Measurements from ENCODE around the gene SETX.

Gene SETX

DNA sequence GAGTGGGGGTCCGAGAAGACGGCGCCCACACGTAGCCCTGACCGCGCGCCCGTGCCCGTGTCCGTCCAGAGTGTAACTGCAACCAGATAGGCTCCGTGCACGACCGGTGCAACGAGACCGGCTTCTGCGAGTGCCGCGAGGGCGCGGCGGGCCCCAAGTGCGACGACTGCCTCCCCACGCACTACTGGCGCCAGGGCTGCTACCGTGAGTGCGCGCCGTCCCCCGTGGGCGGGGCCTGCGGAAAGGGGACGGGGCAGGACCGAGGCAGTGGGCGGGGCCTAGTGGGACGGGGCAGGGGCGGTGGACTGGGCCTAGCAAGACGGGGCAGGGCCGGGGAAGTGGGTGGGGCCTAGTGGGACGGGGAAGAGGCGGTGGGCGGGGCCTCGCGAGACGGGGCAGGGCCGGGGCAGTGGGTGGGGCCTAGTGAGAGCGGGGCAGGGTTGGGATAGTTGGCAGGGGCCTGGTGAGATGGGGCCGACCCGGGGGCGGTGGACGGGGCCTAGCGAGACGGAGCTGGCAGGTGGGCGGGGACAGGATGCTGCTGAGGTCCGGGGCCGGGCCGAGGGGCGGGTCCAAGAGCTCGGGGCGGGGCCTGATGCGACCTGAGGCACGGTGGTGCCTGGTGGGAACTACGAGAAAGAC, 113.8 kb downstream of the SETX start:
- peak; percentile 97 for DNase-seq (ENCODE audit: low spot score)

DNA sequence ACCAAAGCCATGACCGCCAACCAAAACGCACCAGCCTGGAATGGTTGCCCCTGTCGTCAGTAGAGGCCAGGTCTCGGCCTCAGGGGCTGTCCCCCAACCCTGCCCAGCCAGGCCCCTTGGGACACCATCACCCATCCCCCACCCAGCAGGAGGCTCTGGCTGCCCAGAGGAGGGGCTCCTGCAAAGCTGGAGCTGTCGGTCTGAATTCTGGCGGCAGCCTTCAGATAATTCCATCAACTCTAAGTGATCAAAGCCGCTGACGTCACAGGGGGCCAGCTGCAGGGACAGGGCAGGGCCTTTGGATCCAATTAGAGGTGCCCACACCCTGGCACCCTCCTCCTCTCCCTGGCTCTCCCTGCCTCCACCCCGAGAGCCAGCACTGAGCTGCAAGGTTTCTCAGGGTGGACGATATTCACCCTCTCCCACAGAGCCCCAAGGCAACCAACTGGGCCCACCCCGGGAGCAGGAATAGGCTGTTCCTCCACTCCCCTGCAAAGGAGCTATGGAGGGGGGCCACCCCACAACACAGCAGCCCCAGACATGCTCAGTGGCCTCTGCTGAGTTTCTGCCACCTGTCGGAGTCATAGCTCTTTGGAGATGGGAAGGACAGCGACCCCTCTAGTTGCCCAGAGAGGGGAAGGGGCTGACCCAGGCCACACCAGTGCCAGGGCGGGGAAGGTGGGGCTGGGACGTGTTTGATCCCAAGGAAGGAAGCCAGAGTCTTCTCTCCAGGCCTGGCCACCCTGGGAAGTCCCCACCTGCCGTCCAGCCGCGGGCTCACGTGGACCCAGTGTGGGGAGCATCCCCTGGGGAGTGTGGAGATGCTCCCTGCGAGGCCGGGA, 114.6 kb downstream of the SETX start:
- no peak for DNase-seq (ENCODE audit: low spot score)

DNA sequence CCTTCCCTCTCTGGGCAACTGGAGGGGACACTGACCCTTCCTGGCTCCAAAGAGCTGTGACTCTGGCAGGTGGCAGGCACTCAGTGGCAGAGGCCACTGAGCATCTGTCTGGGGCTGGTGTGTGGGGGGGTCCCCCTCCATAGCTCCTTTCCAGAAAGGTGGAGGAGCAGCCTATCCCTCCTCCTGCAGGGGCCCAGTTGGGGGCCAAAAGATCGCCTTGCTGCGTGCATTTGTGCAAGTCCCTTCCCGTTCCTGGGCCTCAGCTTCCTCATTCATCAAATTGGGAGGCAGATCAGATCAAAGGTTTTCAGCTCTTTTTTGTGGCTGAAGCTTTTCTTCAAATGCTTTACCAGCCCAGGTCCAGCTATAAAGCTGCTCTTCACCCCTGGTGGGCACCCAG, 115.3 kb downstream of the SETX start:
- DNase-seq (ENCODE audit: low spot score): no peak

DNA sequence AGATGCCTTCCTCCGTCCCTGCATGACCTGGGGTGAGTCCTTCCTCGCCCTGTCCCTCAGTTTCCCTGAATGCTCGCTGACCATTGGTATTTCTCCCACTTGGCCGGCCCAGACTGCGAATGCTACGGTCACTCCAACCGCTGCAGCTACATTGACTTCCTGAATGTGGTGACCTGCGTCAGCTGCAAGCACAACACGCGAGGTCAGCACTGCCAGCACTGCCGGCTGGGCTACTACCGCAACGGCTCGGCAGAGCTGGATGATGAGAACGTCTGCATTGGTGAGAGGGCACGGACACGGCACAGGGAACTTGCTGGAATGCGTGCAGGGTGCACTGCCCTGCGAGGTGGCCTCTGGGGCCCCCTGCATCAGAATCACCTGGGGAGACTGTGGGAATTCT, 115.8 kb downstream of the SETX start:
- DNase-seq (ENCODE audit: low spot score): no peak

DNA sequence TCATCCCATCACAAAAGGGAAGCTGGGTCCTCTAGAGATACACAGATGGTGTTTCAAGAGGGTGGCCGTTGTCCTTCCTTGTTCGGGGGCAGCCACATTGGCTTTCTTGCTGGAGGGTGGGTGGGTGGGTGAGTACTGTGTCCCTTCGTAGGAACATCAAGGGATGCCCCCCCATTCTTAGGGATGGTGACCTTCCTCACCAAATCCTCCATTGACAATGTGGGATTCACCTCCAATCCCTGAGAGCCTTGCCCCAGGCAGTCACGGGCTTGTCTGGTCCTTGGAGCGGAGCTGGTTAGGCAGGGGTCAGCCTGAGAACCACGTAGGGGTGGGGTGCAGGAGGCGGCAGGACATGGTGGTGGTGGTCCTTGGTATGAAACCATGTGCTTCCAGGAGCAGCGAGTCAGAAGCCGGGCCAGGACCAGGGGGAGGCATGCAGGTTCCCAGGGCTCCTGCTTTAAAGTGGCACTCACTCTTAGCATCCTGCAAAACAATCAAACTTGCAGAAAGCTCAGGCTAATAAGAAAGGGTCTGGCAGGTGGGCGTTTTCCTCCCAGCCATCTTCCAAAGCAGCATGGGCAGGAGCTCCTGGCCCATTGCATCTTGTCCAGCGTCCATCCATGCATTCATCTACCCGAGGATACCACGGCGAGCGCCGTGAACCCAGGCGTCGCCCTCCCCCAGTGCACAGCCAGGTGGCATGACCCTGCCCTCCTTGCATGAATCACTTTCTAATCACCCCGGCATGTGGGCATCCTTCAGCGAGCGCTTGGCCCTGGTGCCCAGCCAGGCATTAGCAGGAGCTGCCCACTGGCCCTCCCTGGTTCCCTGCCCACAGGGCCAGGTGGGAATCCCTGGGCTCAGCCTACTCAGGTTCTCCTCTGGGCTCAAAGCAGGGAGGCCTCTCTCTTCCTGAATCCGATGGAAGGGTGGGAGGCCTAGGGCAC, 116.5 kb downstream of the SETX start:
- no peak for DNase-seq (ENCODE audit: low spot score)

DNA sequence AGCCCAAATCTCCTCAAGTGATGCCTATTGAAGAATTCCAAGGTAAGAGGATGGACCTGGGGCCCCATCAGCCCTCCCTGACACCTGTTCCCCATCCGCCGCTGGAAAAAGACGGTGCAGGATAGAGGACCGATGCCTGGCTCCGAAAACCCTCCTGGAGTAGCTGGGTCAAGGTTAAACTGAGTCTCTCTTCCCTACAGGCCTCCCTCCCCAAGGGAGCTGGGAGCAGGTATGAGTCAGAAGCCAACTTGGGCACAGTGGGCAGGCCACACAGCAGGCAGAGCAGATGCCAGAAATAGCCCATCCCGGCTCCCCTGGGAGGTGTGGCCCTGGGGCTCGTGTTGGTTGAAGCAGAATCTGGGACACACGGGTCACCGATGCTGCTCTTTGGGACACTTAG, 117.3 kb downstream of the SETX start:
- DNase-seq (ENCODE audit: low spot score): peak; percentile 24

DNA sequence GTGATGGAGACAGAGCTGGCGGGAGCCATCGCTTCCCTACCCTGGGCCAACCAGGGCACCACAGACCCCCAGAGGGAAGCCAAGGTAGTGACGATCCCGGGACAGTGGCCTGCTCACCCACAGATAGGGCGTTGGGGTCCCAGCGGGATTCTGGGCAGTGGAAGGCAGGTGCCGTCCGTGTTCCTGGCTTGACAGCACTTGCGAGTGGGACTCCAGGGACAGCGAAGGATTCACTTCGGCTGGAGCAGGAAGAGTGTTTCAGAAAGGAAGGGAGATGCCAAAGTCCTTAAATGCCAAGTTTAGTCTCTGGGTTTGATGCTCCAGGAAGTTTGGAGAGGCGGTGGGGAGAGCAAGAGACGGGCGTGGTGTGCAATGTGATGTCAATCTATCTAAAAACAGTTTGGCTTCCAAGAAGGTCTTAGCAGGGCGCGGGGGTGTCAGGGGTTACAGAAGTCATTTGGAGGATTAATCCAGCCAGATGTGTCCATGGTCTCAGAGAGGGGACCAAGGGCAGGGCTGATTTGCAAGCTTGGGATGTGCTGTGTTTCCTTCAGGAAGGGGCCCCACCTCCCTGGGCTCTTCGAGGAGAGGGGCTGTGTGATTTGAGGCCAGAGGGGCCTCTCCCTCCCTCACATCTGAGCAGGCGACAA, 118.0 kb downstream of the SETX start:
- DNase-seq (ENCODE audit: low spot score): no peak

DNA sequence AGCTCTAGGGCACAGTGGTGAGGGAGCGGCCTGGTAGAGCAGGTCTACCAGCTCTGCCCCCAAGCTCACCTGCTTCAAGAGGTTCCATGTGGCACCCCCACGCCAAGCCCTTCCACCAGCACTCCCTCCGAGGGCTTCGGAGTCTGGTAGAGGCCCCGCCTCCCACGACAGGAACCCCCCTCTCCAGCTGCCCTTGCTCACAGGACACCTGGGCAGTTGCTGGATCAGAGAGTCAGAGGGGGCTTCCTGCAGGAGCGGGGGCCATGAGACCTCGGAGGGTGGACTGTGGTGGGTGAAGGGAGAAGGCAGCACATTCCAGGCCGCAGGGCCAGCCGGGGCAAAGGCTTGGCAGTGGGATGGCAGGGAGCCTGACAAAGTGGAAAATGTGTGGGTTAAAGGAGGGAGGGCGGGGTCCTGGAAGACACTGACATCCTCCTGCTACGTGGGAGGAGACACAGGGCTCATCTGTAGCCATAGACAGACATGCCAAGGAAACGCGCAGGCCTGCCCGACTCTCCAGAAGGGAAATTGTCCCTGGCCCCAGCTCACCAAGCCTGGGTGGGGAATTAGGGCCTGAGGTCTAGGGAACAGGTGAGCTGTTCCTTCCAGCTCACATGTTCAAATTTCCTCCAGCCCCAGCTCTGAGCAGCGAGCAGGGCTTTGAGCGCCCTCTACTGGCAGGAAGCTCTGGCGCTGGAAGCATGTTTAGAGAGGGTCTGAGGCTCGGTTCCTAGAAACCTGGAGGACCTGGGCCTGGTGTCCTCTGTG, 118.7 kb downstream of the SETX start:
- peak; percentile 71 for DNase-seq (ENCODE audit: low spot score)

DNA sequence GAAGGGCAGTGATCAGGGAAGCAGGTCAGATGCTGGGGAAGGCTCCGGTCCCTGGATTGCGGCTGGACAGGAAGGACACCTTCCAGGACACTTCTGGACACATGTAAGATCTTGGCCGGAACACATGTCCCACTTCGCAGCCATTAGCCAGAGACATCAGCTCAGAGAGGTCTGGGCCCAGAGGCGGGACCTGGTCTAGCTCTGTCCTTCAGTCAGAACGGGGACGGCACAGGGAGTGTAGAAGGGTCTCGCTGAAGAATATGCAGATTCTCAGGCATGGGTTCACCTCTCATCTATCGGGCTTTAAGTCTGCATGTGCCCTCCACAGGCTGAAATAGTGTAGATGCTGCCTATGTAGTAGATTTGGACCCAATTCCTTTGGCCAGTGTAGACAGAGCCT, 119.7 kb downstream of the SETX start:
- DNase-seq (ENCODE audit: low spot score): no peak

DNA sequence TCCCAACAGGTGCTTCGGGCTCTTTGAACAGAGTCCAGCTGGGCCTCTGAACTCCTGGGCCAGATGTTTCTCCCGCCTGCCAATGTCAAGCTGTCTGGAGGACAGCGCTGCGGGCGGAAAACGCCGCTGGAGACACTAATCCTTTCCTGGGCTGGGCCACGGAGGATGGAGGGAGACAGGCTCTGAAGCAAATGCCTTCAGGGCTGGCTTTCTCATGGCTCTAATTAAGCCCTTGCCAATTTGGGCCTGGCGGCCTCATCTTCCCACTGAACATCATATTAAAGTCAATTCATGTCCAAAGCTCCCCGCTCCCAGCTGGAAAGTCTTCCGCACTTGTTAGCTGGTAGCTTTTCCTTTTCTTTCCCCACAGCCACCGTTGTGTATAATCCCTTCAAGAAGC, 120.3 kb downstream of the SETX start:
- no peak for DNase-seq (ENCODE audit: low spot score)

DNA sequence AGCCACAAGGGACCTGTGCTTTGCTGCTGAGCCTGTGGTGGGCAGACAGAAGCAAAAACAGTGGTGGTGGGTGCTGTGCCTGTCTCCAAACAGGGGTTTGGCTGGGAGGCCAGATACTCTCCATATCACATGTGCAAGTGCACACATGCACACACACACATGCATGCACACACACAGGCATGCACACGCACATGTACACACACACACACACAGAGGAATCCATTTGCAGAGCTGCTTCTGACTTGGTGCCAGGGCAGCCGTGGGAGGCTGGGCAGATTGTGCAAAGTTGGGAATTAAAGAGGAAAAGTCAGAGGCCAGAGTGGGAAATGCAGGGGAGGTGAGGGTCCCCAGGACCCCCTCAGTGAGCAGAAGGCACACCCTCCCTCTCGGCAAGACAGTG, 121.6 kb downstream of the SETX start:
- no peak for DNase-seq (ENCODE audit: low spot score)

DNA sequence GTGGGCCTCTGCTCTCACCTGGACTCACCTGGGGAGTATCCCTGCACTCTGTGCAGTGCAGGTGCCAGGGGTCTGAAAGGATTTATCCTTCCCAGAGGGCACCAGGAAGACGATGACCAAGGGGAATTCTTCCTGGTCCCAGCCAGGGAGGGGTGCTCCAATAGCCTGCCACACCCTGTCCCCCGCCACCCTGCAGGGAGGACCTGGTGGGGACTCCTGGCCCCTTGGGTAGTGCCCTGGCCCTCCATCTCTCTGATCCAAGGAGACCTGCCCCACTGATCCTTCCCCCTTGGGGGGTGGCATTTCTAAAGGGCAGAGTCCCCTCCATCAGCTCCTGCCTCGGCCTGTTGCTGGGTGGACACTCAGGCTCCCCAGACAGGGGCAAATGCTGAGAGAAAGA, 122.3 kb downstream of the SETX start:
- no peak for DNase-seq (ENCODE audit: low spot score)

DNA sequence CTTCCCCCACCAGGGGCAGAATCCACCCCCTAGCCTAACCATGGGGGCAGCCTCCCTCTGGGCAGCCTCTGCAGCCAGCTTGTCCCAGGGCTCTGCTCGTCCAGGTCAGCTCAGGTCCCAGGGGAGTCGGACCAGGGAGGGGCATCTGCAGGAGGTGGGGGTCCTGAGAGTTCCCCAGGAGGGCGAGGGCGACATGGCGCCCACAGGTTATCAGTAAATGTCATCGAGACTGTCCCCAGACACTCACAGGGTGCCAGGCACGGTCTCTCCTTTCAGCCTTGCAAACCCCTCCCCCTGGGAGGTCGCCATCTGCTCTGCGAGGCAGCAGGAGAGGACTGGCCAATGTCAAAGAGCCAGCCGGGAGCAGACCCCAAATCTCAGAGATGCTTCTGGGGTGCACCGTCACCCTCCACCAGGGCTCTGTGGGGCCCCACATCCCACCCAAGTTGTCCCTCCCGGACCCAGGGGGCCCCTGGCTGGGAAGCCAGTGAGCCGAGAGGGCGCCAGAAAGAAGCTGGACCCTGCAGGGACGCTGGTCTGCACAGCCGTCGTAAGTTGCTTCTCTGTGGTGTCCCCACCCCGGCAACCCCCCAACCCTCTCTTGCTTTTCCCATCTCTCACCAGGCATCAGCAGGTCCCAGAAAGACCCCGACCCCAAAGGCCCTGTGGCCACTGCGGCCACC, 123.6 kb downstream of the SETX start:
- DNase-seq (ENCODE audit: low spot score): no peak

DNA sequence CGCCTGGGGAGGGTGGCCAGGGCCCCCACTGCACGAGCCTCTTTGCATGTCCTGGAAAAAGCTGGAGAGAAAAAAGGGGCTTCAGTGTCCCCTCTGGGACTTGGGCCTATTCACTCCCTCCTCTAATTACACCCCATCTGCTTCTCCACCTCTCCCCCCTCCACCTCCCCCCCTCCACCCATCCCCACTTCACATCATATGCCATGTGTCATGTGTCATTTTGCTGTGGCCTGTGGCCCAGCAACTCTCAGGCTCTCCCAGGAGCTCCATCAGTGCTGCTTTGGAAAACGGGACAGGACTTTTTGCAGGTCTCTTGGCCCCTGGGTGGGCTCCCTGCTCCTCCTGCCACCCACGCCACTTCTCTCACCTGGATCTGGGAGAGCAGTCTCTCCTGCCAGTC, 124.2 kb downstream of the SETX start:
- no peak for DNase-seq (ENCODE audit: low spot score)

DNA sequence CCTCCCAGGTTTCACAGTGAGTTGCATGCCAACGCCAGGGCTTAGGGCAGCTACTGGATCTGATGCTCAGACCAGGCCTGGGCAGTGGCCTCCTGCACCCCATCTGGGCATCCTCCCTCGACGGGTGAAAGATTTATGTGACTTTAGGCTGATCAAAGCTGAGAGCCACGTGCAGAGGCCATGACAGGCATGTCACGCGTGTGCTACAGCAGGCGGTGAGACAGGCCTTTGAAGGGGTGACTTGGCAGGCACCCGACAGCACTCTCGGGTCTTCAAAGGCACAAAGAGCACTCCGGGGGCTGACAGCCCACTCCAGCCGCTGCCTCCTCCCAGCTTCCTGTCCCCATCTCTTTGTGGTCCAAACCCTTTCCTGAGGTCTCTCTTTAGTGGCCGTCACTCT, 126.7 kb downstream of the SETX start:
- DNase-seq (ENCODE audit: low spot score): no peak

DNA sequence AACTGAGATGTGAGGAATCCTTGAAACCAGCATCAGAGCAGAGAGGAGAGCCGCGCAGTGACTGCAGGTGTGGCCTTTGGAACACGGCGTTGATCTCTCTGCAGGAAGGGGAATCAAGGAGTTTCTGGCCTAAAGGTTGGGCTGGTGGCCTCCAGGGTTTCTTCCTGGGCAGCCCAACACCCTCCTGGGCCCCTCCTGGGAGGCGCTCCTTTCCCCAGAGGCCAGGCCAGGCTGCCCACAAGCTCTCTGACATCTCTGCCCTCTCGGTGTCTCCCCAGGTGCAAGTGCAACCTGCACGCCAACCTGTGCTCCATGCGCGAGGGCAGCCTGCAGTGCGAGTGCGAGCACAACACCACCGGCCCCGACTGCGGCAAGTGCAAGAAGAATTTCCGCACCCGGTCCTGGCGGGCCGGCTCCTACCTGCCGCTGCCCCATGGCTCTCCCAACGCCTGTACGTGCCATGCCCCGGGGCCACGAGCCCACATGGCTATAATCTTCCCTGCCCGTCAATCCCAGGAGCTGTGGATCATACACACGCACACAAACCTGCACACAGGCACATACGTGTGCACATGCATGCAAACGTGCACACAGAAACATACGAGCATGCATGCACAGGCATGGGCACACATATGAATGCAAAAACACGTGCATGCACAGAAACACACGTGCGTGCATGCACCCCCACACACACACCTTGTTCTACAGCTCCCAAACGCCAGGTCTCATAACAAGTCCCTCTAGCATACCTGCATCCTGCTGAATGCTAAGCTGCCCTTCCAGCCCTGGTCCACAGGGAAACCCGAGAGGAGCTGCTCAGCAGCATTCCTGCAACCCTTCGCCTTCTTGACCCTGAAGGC, 128.0 kb downstream of the SETX start:
- no peak for DNase-seq (ENCODE audit: low spot score)

DNA sequence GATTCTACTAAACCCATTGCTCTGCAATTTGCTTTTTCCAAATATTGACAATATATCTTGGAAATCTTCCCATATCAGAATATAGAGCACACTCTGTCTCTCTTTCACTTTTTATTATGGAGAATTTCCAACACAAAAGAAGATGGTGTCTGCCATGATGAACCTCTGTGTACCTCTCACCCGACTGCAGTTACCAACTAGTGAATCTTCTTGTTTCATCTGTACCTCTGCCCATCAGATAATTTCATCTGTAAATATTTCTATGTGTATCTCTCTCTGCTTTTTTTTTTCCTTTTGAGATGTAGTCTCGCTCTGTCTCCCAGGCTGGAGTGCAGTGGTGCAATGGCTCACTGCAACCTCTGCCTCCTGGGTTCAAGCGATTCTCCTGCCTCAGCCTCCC, 130.1 kb downstream of the SETX start:
- DNase-seq (ENCODE audit: low spot score): no peak

DNA sequence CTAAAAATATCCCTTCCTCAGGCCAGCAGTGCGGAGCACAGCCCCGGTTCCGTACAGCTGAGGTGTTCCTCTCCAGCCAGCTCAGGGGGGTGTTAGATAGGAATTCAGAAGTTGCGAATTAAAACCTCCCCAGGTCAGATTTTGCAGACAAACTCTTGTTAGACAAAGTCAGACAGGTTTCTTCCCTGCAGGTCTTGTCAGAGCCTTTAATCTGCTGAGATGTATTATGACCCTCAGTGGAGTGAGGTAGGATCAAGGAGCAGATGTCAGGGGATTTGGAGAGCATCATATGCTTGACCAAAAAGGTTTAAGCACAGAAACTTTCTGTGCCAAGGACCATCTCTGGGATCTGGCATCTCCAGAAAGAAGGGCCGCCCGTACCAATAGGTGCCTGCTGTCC, 132.8 kb downstream of the SETX start:
- DNase-seq (ENCODE audit: low spot score): no peak

DNA sequence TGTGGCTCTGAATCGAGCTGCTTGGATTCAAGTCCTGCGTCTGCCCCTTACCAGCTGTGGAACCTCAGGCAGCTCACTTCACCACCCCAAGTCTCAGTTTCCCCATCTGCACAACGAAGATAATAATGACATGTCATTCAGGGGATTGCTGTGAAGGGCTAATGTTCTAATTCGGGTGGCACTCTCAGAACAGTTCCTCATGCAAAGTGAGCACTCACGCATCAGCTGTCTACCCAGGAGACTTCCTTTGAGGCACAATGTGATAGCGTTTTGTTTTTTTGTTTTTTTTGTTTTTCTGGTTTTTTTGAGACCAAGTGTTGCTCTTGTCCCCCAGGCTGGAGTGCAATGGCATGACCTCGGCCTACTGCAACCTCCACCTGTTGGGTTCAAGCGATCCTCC, 136.6 kb downstream of the SETX start:
- DNase-seq (ENCODE audit: low spot score): no peak
